ENCODE data around the gene ENOX1.
"Not testable (repeated sequence)": the region's sequence is repeated elsewhere in the genome, so short reads cannot be mapped to it uniquely, and the experiment has no call there.

The ENOX1 gene

DNA sequence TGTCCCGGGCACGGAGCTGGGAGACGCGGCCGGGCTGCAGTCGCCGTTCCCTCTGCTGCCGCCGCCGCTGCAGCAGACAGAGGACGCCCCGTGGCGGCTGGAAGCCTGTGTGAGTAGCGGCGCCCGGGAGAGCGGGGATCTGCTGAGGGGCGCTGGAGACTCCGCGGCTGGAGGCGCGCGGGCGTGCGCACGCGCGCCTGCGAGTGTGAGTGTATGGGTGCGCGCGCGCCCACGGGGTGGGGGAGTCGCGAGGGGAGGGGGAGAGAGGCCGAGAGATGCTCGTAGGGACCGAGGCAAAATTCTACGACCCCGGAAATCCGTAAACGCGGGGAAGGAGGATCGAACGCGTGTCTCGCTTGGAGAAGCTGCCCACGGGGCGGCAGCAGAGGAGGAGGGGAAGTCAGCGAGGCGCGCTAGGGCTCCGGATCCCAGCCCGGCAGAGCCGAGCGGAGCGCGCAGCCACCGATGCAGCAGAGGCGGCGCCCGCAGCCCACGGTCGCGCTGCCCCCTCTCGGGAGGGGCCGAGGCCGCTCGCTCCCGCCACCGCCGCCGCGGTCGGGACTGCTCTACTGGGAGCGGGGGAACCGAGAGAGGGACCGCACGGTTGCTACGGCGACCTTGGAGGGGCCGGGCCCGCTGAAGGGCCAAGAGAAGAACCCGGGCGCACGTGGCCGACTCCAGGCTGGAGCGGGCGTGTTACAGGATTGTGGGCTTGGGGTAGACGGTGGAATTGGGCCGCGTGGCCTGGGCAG is at the start of gene ENOX1:
TSS of gene ENOX1 (minus strand) at position 207 of the 752 bp plus-strand sequence.
- no peak for DNase-seq (ENCODE audit: low read depth, low spot score)

DNA sequence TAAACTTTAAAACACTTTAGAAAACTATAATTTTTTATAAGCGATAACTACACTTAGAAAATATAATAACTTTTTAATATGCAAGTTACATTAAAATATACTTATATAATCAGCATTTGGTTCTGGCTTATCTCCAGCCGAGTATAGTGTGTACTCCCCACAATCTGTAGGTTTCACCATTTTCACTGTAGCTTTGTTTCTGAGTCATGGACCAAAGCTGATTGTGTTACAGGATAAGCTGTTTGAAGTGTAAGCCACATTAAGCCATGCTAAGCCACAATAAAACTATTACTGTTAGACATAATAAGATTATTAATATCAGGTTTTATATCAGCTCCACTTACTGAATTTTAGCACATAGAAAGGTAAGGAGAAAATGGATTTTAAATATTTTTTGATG is 48.9 kb upstream of the ENOX1 start:
- DNase-seq (ENCODE audit: low read depth, low spot score), result no peak

DNA sequence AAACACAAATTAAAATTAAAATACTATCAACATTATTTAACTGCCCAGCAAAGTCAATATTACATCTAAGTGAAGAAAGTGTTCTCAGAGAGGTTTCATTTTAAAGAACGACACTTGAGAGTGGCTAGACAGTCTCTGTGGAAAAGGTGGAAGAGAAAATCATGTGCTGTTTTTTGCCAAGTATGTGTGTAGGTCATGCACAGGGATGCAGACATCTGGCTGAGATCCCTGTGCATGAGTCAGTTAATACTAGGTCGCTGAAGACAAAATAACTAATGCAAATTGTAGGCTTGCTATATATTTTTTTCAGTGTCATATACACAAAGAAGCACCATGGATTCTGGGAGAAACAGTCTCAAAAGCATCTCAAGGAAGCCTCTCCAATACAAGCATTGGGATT is 44.3 kb upstream of the ENOX1 start:
- no peak for DNase-seq (ENCODE audit: low read depth, low spot score)

DNA sequence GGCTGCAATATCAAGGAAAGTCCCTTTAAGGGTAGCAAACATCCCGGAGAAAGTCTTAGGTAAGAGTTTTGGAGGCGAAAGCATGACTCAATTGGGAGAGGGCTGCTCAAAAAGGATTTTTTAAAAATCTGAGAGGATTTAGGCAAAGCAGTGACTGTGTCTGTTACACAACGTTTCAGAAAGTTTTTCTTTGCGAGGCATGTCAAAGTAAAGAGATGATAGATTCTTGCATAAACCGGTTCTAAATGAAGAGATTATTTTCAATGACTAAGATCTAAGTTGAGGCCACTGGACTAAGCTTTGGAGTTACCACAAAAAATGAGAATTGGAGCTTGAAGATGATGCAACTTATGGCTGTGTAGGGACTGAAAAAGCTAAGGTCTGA is 43.7 kb upstream of the ENOX1 start:
- DNase-seq (ENCODE audit: low read depth, low spot score), result no peak

DNA sequence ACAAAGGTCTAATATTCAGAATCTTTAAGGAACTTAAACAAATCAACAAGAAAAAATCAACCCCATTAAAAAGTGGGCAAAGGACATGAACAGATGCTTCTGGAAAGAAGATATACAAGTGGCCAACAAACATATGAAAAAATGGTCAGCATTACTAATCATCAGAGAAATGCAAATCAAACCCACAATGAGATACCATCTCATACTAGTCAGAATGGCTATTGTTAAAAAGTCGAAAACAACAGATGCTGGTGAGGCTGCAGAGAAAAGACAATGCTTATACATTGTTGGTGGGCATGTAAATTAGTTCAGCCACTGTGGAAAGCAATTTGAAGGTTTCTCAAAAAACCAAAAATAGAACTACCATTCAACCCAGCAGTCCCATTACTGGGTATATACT is 37.9 kb upstream of the ENOX1 start:
- not testable (repeated sequence) for DNase-seq (ENCODE audit: low read depth, low spot score)

DNA sequence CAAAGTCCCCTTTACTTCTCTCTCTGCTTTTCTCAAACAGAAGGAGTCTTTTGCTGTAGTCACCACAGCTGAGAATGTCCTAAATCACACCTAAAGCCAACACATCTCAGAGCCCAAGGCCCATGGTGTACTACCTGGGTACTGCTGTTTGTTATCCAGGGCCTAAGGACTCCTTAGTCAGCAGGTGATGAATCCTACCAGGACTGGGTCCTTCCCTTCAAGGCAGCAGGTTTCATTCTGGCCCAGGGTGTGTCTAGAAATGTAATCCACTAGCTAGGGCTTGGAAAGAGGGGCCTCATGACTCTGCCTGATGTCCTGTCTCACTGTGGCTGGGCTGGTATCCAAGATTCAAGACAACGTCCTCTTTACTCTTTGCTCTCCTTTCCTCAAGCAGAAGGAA is 36.2 kb upstream of the ENOX1 start:
- DNase-seq (ENCODE audit: low read depth, low spot score), result no peak

DNA sequence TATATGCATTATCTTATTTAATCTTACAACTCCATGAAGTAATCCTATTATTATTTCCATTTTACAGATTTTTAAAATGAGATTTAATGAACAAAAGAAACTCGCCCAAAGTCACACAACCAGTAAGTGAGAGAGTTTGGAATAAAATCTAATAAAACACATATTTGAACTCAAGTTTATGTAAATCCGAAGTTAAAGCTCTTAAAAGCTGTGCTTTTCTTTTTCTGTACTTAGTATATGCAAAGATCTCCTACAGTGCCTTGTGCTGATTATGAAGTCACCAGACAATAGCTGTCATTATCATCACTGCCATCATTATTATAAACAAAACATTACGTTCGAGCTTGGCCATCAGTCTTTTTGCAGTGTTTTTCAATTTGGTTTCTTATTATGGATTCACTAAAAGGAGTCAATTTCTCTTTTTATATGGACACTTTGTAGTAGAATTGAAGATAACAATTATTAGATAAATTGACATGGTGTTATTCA is 29.7 kb upstream of the ENOX1 start:
- DNase-seq (ENCODE audit: low read depth, low spot score), result no peak

DNA sequence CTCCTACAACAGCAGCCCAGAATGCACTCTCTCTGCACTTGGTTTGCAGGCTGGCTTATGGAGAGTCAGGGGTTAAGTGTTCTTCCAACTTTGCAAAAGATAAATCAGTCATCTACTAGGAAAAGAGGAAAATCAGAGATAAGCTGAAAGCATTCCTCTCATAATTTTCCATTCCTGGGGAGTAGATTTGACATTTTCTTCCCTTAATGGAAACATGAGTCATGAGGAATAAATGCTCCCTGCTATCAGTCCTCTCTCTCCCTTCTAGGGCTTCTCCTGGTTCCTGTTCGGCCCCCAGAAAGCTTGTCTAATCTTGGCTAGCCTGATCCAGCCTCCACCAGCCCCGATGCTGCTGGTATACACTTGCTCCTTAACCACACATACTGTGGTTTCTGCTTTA is 28.4 kb upstream of the ENOX1 start:
- DNase-seq (ENCODE audit: low read depth, low spot score), result no peak

DNA sequence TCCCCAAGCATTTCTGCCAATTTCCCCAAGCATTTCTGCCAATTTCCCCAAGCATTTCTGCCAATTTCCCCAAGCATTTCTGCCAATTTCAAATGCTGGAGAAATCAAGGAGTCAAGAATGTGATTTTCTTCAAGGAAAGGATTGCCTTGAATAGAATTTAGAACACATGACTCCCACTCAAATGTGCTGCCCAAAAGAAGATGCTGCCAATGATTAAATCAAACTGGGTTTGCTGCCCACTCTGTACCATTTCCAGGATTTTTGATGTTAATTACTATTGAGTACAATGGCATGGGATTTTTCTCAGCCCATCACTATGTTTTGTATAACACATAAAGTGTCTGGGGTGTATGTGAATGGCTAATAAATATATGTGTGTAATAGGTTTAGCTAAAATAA is 21.9 kb upstream of the ENOX1 start:
- no peak for DNase-seq (ENCODE audit: low read depth, low spot score)

DNA sequence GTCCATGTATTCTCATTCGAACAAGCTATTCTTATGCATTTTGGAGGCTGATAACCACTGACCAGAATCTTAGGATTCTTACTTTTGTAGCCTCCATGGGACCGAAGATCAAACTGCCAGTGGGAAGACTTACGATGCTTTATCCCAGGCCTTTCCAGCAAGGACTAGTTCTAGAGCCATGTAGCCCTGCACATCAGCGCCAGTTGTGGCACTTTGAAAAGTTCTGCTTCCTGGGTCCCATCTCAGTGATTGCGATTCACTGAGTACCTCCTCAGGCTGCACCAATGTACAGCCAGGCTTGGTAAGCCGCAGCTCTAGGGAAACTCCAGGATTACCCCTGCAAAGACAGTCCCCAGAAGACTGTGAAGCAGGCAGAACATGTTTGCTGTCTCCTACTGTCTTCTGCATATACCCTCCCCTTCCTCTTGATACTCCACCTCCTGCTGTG is 18.9 kb upstream of the ENOX1 start:
- DNase-seq (ENCODE audit: low read depth, low spot score), result no peak

DNA sequence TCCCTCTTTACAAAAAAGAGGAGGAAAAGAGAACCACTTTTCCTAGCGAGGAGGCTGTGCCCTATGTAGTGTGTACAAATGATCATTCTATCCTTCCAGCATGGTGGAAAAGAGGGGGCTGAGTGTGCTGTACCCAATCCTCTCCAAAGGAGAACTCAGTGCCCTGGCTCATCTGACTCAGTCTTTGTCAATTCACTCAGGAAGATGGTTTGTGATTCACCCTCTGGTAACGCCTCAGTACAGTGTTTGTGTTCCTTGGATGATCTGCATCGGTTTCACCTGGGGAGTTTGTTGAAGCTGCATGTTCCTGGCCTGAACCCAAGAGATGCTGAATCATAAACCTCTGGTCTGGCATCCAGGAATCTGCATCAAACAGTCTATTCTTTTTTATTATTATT is 18.3 kb upstream of the ENOX1 start:
- DNase-seq (ENCODE audit: low read depth, low spot score), result no peak

DNA sequence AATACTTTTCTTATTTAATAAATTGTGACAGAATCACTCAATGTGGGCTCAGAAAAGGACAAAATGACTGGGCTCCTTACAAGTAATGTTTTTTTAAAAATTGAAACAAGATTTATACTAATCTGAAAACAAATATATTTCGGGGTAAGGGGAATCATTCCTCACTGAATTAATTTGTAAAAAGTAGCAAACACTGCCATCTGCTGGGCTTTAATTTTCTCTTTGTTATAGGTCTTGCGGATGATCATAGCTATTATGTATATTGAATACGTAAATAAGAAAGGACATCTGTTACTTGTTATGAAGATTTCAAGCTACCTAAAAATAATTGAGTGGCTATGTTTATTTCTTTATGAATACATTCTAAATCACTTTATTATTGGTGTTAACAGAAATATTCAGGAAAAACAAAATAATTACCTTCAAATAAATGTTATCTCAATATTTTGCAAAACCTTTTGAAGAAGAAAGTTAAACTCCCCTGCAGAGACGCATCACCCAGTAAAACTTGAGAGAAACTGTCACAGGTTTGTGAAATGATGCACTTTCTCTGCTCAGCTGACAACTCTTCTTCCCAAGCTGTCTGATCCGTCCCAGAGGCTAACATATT is 17.8 kb upstream of the ENOX1 start:
- no peak for DNase-seq (ENCODE audit: low read depth, low spot score)

DNA sequence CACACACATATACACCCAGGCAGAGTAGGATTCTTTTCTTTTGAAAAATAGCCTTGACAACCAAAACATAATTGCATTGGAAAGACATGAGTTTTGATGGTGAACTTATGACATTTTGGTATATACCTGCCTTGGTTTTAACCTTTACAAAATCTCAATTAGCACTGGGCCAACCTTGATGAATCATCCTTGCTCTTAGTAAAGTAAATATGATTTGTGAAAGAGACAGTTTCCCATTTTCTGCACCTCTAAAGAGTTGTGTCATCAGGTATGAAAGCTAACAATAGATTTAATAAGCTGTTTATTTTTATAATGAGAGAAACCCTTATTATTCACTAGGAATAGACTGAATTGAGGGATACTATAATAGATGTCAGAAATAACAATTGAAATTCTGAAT is 15.7 kb upstream of the ENOX1 start:
- DNase-seq (ENCODE audit: low read depth, low spot score), result no peak

DNA sequence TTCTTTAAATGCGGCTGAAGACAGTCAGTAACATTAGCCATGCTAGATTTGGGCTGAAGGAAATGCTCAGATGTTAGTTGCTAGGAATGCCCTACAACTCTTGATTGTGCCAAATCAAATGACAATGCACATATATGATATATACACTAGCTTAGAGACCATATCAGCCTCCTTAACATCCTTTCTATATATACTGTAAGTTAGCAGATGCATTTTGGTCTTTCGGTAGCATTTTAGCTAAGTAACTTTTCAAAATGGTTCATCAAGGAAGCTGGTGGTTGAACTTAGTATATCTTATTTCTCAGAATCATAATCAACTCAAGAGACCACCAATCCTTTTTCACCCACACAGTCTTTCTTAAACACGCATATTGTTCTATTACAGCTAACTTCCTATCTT is 14.1 kb upstream of the ENOX1 start:
- no peak for DNase-seq (ENCODE audit: low read depth, low spot score)

DNA sequence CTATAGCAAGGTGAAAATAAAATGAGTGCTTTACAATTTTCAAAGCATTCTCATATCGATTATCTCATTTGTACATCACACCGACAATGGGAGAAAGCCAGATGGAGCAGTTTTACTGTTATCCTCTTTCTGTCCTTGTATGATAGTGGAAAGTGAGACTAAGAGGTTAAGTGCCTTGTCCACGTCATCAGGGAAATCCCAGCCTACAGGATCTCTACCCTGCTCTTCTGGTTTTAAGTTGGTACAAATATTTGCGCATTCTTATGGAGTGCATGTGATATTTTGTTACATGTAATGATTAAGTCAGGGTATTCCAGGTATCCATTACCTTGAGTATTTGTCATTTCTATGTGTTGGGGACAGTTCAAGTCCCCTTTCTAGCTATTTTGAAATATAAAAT is 12.4 kb upstream of the ENOX1 start:
- DNase-seq (ENCODE audit: low read depth, low spot score), result no peak

DNA sequence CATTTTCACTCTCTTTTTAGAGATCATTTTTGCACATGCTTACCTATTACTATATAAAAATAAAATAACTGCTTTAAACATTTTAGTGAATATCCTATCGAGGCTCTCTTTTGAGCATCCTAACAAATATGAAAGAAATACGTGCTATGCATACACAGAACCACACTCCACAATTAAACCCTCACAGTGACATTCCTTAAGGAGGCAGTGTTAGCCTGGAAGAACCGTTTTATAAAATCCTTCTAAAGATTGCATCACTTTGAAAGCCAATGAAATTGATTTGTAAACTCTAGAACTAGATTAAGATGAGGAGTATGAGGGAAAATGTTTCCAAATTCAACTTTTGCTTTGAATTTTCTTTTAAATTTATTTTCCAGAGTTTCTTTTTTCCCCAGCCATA is 11.1 kb upstream of the ENOX1 start:
- no peak for DNase-seq (ENCODE audit: low read depth, low spot score)

DNA sequence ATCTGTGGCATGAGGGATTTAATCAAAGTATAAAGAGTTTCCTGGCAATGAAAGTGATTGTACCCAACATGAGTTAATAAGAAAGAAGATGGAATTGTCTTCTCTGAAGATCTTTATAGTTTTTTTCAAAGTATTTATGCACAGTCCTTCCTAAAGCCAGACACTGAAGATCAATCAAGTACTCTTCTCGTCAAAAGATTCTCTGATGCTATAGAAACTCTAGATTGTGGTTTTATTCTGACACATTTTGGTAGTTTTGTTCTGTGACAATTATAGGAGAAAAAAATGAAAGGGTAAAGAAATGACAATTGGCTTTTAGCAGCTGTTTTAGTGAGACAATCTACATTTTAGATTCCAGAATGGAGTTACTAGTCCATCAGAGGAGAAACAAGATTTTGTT is 10.4 kb upstream of the ENOX1 start:
- DNase-seq (ENCODE audit: low read depth, low spot score), result no peak

DNA sequence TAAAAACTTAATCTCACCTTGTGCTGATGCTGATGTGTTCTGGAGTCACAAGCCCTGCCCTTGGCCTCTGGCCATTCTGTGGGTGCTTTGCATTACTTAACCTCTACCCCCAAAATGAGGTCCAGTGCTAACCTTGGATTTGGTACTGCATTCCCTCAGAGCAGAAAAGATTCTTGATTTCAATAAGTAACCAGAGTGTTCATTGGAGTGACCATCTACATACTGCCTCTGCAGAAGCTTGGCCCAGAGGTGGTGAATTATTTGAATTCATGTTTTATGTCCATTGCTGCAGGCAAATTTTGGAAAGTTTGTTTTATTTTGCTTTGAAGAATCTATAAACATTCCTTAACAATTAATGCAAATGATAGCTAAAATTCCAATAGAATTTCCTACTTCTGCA is 7.6 kb upstream of the ENOX1 start:
- no peak for DNase-seq (ENCODE audit: low read depth, low spot score)

DNA sequence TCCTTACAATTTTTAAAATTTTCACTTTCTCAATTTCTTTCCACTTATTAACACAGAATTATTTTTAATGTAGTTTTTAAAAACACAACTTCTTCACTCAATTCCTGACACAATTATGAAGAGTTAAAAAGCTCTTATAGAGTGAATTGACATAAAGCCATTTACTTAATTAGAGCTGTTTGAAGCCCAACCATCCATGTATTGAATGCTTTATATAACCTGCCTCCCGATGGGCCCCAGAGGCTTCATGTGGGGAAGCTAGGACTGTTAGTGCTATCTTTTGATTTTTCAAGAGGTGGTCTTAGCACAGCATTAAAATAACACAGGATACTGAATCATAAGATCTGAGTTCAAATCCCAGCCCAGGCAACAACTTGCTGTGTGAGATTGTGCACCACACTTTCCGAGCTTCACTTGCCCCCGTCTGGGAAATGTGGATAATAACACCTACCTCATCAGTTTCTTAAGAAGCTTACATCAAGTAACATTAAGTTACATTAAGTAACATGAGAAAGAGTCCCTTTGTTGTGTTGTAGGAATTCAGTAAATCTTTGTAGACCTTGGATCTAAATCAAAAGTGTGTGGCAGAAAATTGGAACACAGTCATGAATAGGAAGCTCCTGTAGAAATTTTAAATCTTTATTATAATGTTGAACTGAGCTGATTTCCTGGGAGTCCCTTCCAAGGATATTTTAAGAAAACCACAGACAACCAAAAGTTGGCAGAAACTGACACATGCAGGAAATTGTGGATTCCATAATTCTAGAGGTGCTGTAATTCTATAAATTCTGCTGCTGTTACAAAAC is 5.5 kb upstream of the ENOX1 start:
- DNase-seq (ENCODE audit: low read depth, low spot score), result no peak

DNA sequence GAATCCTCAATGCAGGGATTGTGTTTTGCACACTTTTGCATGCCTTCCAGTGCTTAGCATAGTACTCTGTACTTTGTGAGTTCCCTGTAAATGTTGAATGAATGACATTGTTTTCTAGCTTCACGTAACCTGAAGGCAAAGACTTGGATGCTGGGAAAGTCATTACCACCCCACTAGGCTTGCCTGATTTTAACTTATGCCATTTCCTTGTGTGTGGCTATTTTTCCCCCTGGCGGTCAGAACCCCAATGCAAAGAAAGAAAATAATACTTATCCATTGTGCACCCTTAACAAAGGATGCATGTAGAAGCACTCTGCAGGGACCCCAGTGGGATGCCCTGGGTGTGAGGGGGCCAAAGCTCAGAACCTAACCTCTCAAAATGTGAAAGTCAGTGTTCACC is 1.2 kb upstream of the ENOX1 start:
- DNase-seq (ENCODE audit: low read depth, low spot score), result no peak

DNA sequence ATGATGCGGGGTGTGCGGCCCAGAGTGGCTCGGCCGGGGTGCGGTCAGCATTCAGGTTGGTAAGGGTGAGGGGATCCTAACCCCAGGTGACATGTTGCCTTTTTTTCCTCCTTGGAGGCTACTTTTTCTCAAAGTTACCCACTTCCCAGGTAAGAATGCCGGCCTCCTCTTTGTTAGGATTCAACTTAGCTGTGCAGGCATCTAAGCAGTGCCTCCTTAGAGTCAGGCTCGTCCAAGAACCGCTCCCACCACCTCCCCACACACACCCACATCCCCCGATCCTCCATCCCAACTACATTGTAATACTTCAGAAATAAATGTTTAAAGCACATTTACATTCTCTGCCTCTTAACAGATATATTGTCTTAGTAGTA is 733 bp upstream of the ENOX1 start:
- DNase-seq (ENCODE audit: low read depth, low spot score), result no peak

DNA sequence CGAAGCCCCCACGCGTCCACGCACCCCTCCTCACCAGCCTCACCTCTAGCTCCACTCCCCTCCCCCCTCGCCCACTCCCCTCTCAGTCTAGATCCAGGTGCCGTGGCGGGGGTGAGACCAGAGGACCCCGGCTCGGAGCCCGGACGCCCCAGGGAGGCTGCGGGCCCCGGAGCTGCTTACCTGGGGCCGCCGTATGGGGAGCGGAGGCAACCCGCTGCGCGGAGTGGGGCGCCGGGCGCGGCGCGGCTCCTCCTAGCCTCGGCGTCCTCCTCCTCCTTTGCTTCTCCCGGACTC is 353 bp downstream of the ENOX1 start:
- no peak for DNase-seq (ENCODE audit: low read depth, low spot score)

Measured in iPS DF 19.7 (cell line).